Measurements from ENCODE around the gene MIOX.
"Not testable (repeated sequence)": the region's sequence is repeated elsewhere in the genome, so short reads cannot be mapped to it uniquely, and the experiment has no call there.

The MIOX gene

GRCh38 chr22:50529897-50530579 is 43.4 kb downstream of the MIOX start, which contains the start of gene TYMP:
TSS of gene TYMP (minus strand) at chr22:50530012. CDS start at chr22:50529709, 303 bp downstream.
- peak within 1 kb of the TSS; percentile 89 for H3K9ac ChIP-seq (ENCODE audit: low read length)
- H3K36me3 ChIP-seq (ENCODE audit: control insufficient read depth, insufficient read depth, low read length, severe bottlenecking) = no peaks in the 10 kb centered on the region
- peaks cover 26% of the 10 kb centered on the region for H3K4me1 ChIP-seq (ENCODE audit: control insufficient read depth, insufficient read depth, low read length)
- H3K9me3 ChIP-seq (ENCODE audit: control insufficient read depth, low read length) = no peaks in the 10 kb centered on the region
- peak; percentile 73 for DNase-seq (ENCODE audit: low read depth)
- no peaks in the 10 kb centered on the region for H3K27me3 ChIP-seq (replicated peaks; ENCODE audit: control insufficient read depth, insufficient read depth, low read length)
- H3K4me3 ChIP-seq (ENCODE audit: low read length) = peak within 1 kb of the TSS; percentile 79

GRCh38 chr22:50530580-50530876 is 43.9 kb downstream of the MIOX start:
- peak overlapping the region; percentile 79 for H3K4me3 ChIP-seq (ENCODE audit: low read length)
- H3K27me3 ChIP-seq (replicated peaks; ENCODE audit: control insufficient read depth, insufficient read depth, low read length) = no peaks in the 10 kb centered on the region
- no peaks in the 10 kb centered on the region for H3K9me3 ChIP-seq (ENCODE audit: control insufficient read depth, low read length)
- no peaks in the 10 kb centered on the region for H3K36me3 ChIP-seq (ENCODE audit: control insufficient read depth, insufficient read depth, low read length, severe bottlenecking)
- no peak for DNase-seq (ENCODE audit: low read depth)
- peak overlapping the region; percentile 89 for H3K9ac ChIP-seq (ENCODE audit: low read length)
- peaks cover 26% of the 10 kb centered on the region for H3K4me1 ChIP-seq (ENCODE audit: control insufficient read depth, insufficient read depth, low read length)

GRCh38 chr22:50530877-50531545 is 44.4 kb downstream of the MIOX start:
- DNase-seq (ENCODE audit: low read depth) = peak; percentile 79
- Histone ChIP-seq H3K4me1 (ENCODE audit: control insufficient read depth, insufficient read depth, low read length) (peaks cover 26% of the 10 kb centered on the region), H3K4me3 (ENCODE audit: low read length) (peak overlapping the region; percentile 79), H3K36me3 (ENCODE audit: control insufficient read depth, insufficient read depth, low read length, severe bottlenecking) (no peaks in the 10 kb centered on the region), H3K27me3 (replicated peaks; ENCODE audit: control insufficient read depth, insufficient read depth, low read length) (no peaks in the 10 kb centered on the region), H3K9ac (ENCODE audit: low read length) (peak overlapping the region; percentile 89), H3K9me3 (ENCODE audit: control insufficient read depth, low read length) (no peaks in the 10 kb centered on the region)

GRCh38 chr22:50531546-50531961 is 44.9 kb downstream of the MIOX start:
- H3K9ac ChIP-seq (ENCODE audit: low read length) = peak overlapping the region; percentile 89
- no peaks in the 10 kb centered on the region for H3K9me3 ChIP-seq (ENCODE audit: control insufficient read depth, low read length)
- no peaks in the 10 kb centered on the region for H3K36me3 ChIP-seq (ENCODE audit: control insufficient read depth, insufficient read depth, low read length, severe bottlenecking)
- peak overlapping the region; percentile 79 for H3K4me3 ChIP-seq (ENCODE audit: low read length)
- peak; percentile 40 for DNase-seq (ENCODE audit: low read depth)
- H3K4me1 ChIP-seq (ENCODE audit: control insufficient read depth, insufficient read depth, low read length) = peaks cover 26% of the 10 kb centered on the region
- no peaks in the 10 kb centered on the region for H3K27me3 ChIP-seq (replicated peaks; ENCODE audit: control insufficient read depth, insufficient read depth, low read length)

GRCh38 chr22:50531962-50532674 is 45.5 kb downstream of the MIOX start:
- Histone ChIP-seq H3K9ac (ENCODE audit: low read length) (peak overlapping the region; percentile 89), H3K4me1 (ENCODE audit: control insufficient read depth, insufficient read depth, low read length) (peaks cover 20% of the 10 kb centered on the region), H3K4me3 (ENCODE audit: low read length) (peak overlapping the region; percentile 79), H3K36me3 (ENCODE audit: control insufficient read depth, insufficient read depth, low read length, severe bottlenecking) (no peaks in the 10 kb centered on the region), H3K9me3 (ENCODE audit: control insufficient read depth, low read length) (no peaks in the 10 kb centered on the region), H3K27me3 (replicated peaks; ENCODE audit: control insufficient read depth, insufficient read depth, low read length) (no peaks in the 10 kb centered on the region)
- DNase-seq (ENCODE audit: low read depth) = peak; percentile 83

- H3K36me3 ChIP-seq (ENCODE audit: control insufficient read depth, insufficient read depth, low read length, severe bottlenecking) = no peaks in the 10 kb centered on the region
- no peak overlapping the region for H3K4me3 ChIP-seq (ENCODE audit: low read length)
- DNase-seq (ENCODE audit: low read depth) = no peak
- no peaks in the 10 kb centered on the region for H3K9me3 ChIP-seq (ENCODE audit: control insufficient read depth, low read length)
- no peaks in the 10 kb centered on the region for H3K27me3 ChIP-seq (replicated peaks; ENCODE audit: control insufficient read depth, insufficient read depth, low read length)
- H3K4me1 ChIP-seq (ENCODE audit: control insufficient read depth, insufficient read depth, low read length) = peaks cover 20% of the 10 kb centered on the region
- H3K9ac ChIP-seq (ENCODE audit: low read length) = peak overlapping the region; percentile 25
Measured at GRCh38 chr22:50532824-50533796, 46.5 kb downstream of the MIOX start.

- H3K36me3 ChIP-seq (ENCODE audit: control insufficient read depth, insufficient read depth, low read length, severe bottlenecking); H3K4me3 ChIP-seq (ENCODE audit: low read length); H3K27me3 ChIP-seq (replicated peaks; ENCODE audit: control insufficient read depth, insufficient read depth, low read length); DNase-seq (ENCODE audit: low read depth); H3K9ac ChIP-seq (ENCODE audit: low read length); H3K9me3 ChIP-seq (ENCODE audit: control insufficient read depth, low read length): not testable (repeated sequence)
- H3K4me1 ChIP-seq (ENCODE audit: control insufficient read depth, insufficient read depth, low read length) = peaks cover 27% of the 10 kb centered on the region
Measured at GRCh38 chr22:50533856-50534711, 47.4 kb downstream of the MIOX start.

- Histone ChIP-seq H3K9ac (ENCODE audit: low read length) (no peak overlapping the region), H3K27me3 (replicated peaks; ENCODE audit: control insufficient read depth, insufficient read depth, low read length) (no peaks in the 10 kb centered on the region), H3K9me3 (ENCODE audit: control insufficient read depth, low read length) (no peaks in the 10 kb centered on the region), H3K36me3 (ENCODE audit: control insufficient read depth, insufficient read depth, low read length, severe bottlenecking) (no peaks in the 10 kb centered on the region), H3K4me3 (ENCODE audit: low read length) (no peak overlapping the region), H3K4me1 (ENCODE audit: control insufficient read depth, insufficient read depth, low read length) (peaks cover 34% of the 10 kb centered on the region)
- DNase-seq (ENCODE audit: low read depth) = no peak
Measured at GRCh38 chr22:50535113-50535512, 48.5 kb downstream of the MIOX start.

GRCh38 chr22:50536226-50536625 is 49.6 kb downstream of the MIOX start:
- Histone ChIP-seq H3K4me1 (ENCODE audit: control insufficient read depth, insufficient read depth, low read length) (peaks cover 41% of the 10 kb centered on the region), H3K36me3 (ENCODE audit: control insufficient read depth, insufficient read depth, low read length, severe bottlenecking) (no peaks in the 10 kb centered on the region), H3K9me3 (ENCODE audit: control insufficient read depth, low read length) (no peaks in the 10 kb centered on the region), H3K4me3 (ENCODE audit: low read length) (no peak overlapping the region), H3K27me3 (replicated peaks; ENCODE audit: control insufficient read depth, insufficient read depth, low read length) (no peaks in the 10 kb centered on the region), H3K9ac (ENCODE audit: low read length) (no peak overlapping the region)
- no peak for DNase-seq (ENCODE audit: low read depth)

GRCh38 chr22:50537765-50538164 is 51.1 kb downstream of the MIOX start:
- Histone ChIP-seq H3K36me3 (ENCODE audit: control insufficient read depth, insufficient read depth, low read length, severe bottlenecking) (no peaks in the 10 kb centered on the region), H3K4me3 (ENCODE audit: low read length) (no peak overlapping the region), H3K9ac (ENCODE audit: low read length) (peak overlapping the region; percentile 89), H3K4me1 (ENCODE audit: control insufficient read depth, insufficient read depth, low read length) (peaks cover 53% of the 10 kb centered on the region), H3K27me3 (replicated peaks; ENCODE audit: control insufficient read depth, insufficient read depth, low read length) (no peaks in the 10 kb centered on the region), H3K9me3 (ENCODE audit: control insufficient read depth, low read length) (no peaks in the 10 kb centered on the region)
- no peak for DNase-seq (ENCODE audit: low read depth)
